ENCODE data around the gene SLC38A3. TPM values are rescaled to one million over a fixed set of nuclear protein-coding genes. Genes with fewer than 3 reads are reported as not detected.
A peak's percentile ranks its signal among the peaks of the same experiment; 100 is the strongest.

The SLC38A3 gene
- total RNA-seq, 1 donor from 2014 or later = 5.0 TPM

GRCh38 chr3:50192689-50193141 is 12.4 kb upstream of the SLC38A3 start:
- peak; percentile 39 for DNase-seq

GRCh38 chr3:50193286-50193685 is 11.8 kb upstream of the SLC38A3 start:
- no peak for DNase-seq

- no peak for DNase-seq
These were observed 11.3 kb upstream of the SLC38A3 start for GRCh38 chr3:50193746-50194127.

- peak; percentile 20 for DNase-seq
These were observed 10.8 kb upstream of the SLC38A3 start for GRCh38 chr3:50194128-50194902.

GRCh38 chr3:50194903-50195500 is 10.1 kb upstream of the SLC38A3 start:
- DNase-seq = no peak

- no peak for DNase-seq
These were observed 9.4 kb upstream of the SLC38A3 start for GRCh38 chr3:50195501-50196252.

GRCh38 chr3:50196253-50196801 is 8.7 kb upstream of the SLC38A3 start:
- DNase-seq = no peak

- no peak for DNase-seq
These were observed 3.3 kb upstream of the SLC38A3 start for GRCh38 chr3:50201573-50202315.

- no peak for DNase-seq
These were observed 2.5 kb upstream of the SLC38A3 start for GRCh38 chr3:50202353-50203112.

GRCh38 chr3:50203113-50203808 is 1.8 kb upstream of the SLC38A3 start:
- DNase-seq = no peak

- no peak for DNase-seq
These were observed 965 bp upstream of the SLC38A3 start for GRCh38 chr3:50203809-50204803.

- DNase-seq = peak; percentile 24
These were observed 574 bp downstream of the SLC38A3 start for GRCh38 chr3:50205413-50206276.

GRCh38 chr3:50207359-50208042 is 2.4 kb downstream of the SLC38A3 start:
- DNase-seq = no peak

GRCh38 chr3:50208677-50209344 is 3.7 kb downstream of the SLC38A3 start:
- no peak for DNase-seq

GRCh38 chr3:50210176-50210509 is 5.1 kb downstream of the SLC38A3 start:
- no peak for DNase-seq

GRCh38 chr3:50210510-50211367 is 5.7 kb downstream of the SLC38A3 start:
- DNase-seq = no peak

Measured in occipital lobe (tissue), 2 donors.